Measurements from ENCODE around the gene ATXN1.

Gene ATXN1

DNA sequence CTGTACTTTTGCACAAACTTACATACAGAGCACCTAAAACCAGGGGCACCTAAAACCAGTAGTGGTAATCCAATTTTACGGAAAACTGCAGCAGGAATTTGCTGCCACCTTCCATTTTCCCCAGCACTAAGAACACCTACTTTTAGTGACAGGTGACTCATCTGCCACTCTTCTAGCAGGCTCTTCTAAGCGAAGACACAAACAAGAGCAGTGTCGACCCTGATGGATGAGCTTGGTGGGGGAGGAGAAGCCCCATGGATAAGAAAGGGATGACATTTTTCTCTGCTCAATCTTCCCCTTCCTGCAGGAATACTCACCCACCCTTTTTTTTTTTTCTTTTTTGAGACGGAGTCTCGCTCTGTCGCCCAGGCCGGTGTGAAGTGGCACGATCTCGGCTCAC is 406.0 kb downstream of the ATXN1 start:
- Histone ChIP-seq H3K4me1 (ENCODE audit: control insufficient read depth, insufficient read depth, low read length) (peaks cover under 1% of the 10 kb centered on the region; the same call in 1 of the 2 replicates), H3K36me3 (ENCODE audit: control insufficient read depth in 2 of 2, insufficient read depth in 1 of 2, low read length in 2 of 2) (no peaks in the 10 kb centered on the region), H3K9me3 (ENCODE audit: control insufficient read depth, insufficient read depth, low read depth, low read length) (no peaks in the 10 kb centered on the region), H3K27ac (ENCODE audit: extremely low read depth, low read depth, low read length) (no peak overlapping the region), H3K4me3 (ENCODE audit: low read depth, low read length) (no peak overlapping the region)
- ChIA-PET CTCF (interaction anchor here (0.5 to 0.6 kb wide), 2 partner anchors 245 to 610 kb away, joined by 3 to 4 read pairs; no protein-coding TSS in a partner anchor), POLR2A (no interaction called here)
- TF ChIP-seq WT1 (tag by site-specific recombination; IDR thresholded peaks at IDR 0.05), result no peak

GRCh38 chr6:16354692-16355091 is 406.6 kb downstream of the ATXN1 start:
- POLR2A ChIA-PET, result no interaction called here
- TF ChIP-seq ZNF184 (tag by site-specific recombination; IDR thresholded peaks at IDR 0.05) (no peak), ZNF600 (tag by site-specific recombination; IDR thresholded peaks at IDR 0.05) (no peak), SCRT1 (tag by site-specific recombination; IDR thresholded peaks at IDR 0.05; ENCODE audit: borderline replicate concordance) (peak; percentile 28; the same call in 1 of the 2 replicates), ZNF449 (tag by site-specific recombination; IDR thresholded peaks at IDR 0.05) (no peak), OSR2 (tag by site-specific recombination; IDR thresholded peaks at IDR 0.05) (no peak), SCRT2 (tag by site-specific recombination; IDR thresholded peaks at IDR 0.05) (peak; percentile 85)
- TF ChIP-seq, protein P1, sequence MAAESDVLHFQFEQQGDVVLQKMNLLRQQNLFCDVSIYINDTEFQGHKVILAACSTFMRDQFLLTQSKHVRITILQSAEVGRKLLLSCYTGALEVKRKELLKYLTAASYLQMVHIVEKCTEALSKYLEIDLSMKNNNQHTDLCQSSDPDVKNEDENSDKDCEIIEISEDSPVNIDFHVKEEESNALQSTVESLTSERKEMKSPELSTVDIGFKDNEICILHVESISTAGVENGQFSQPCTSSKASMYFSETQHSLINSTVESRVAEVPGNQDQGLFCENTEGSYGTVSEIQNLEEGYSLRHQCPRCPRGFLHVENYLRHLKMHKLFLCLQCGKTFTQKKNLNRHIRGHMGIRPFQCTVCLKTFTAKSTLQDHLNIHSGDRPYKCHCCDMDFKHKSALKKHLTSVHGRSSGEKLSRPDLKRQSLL (tag by site-specific recombination; IDR thresholded peaks at IDR 0.05), result no peak
- TF ChIP-seq, protein P2, sequence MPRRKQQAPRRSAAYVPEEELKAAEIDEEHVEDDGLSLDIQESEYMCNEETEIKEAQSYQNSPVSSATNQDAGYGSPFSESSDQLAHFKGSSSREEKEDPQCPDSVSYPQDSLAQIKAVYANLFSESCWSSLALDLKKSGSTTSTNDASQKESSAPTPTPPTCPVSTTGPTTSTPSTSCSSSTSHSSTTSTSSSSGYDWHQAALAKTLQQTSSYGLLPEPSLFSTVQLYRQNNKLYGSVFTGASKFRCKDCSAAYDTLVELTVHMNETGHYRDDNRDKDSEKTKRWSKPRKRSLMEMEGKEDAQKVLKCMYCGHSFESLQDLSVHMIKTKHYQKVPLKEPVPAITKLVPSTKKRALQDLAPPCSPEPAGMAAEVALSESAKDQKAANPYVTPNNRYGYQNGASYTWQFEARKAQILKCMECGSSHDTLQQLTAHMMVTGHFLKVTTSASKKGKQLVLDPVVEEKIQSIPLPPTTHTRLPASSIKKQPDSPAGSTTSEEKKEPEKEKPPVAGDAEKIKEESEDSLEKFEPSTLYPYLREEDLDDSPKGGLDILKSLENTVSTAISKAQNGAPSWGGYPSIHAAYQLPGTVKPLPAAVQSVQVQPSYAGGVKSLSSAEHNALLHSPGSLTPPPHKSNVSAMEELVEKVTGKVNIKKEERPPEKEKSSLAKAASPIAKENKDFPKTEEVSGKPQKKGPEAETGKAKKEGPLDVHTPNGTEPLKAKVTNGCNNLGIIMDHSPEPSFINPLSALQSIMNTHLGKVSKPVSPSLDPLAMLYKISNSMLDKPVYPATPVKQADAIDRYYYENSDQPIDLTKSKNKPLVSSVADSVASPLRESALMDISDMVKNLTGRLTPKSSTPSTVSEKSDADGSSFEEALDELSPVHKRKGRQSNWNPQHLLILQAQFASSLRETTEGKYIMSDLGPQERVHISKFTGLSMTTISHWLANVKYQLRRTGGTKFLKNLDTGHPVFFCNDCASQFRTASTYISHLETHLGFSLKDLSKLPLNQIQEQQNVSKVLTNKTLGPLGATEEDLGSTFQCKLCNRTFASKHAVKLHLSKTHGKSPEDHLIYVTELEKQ (tag by site-specific recombination; IDR thresholded peaks at IDR 0.05; ENCODE audit: borderline replicate concordance), result no peak

GRCh38 chr6:16352821-16353438 is 408.3 kb downstream of the ATXN1 start:
- CTCF ChIA-PET, result interaction anchor here (1.1 to 1.2 kb wide), 2 partner anchors 9 to 14 kb away, joined by 3 read pairs; no protein-coding TSS in a partner anchor
- no peaks in the 10 kb centered on the region for H3K36me3 ChIP-seq (ENCODE audit: control insufficient read depth in 2 of 2, insufficient read depth in 1 of 2, low read length in 2 of 2)
- H3K9me3 ChIP-seq (ENCODE audit: control insufficient read depth, insufficient read depth, low read depth, low read length), result no peaks in the 10 kb centered on the region
- H3K4me1 ChIP-seq (ENCODE audit: control insufficient read depth, insufficient read depth, low read length), result peaks cover 4% of the 10 kb centered on the region; the same call in 1 of the 2 replicates
- no peak overlapping the region for H3K4me3 ChIP-seq (ENCODE audit: low read depth, low read length)
- POLR2A ChIA-PET, result no interaction called here
- H3K27ac ChIP-seq (ENCODE audit: extremely low read depth, low read depth, low read length), result no peak overlapping the region
- TF ChIP-seq ZNF335 (tag by site-specific recombination; conservative IDR thresholded peaks at IDR 0.05) (no peak), ZBTB44 (tag by site-specific recombination; IDR thresholded peaks at IDR 0.05) (no peak), ZNF350 (tag by site-specific recombination; IDR thresholded peaks at IDR 0.05) (no peak), ZNF175 (tag by site-specific recombination; IDR thresholded peaks at IDR 0.05) (no peak), GLI4 (tag by site-specific recombination; IDR thresholded peaks at IDR 0.05) (no peak), ZNF544 (tag by site-specific recombination; IDR thresholded peaks at IDR 0.05) (no peak), ZNF488 (tag by site-specific recombination; IDR thresholded peaks at IDR 0.05) (no peak), ZNF514 (tag by site-specific recombination; IDR thresholded peaks at IDR 0.05) (no peak), ZNF624 (tag by site-specific recombination; IDR thresholded peaks at IDR 0.05) (no peak)
- TF ChIP-seq, protein P2 (tag by site-specific recombination; IDR thresholded peaks at IDR 0.05; ENCODE audit: borderline replicate concordance), result no peak

More at GRCh38 chr6:16354692-16355091, 406.6 kb downstream of the ATXN1 start:
- CTCF ChIA-PET, result interaction anchor here (0.5 to 0.7 kb wide), 3 partner anchors 16 to 610 kb away, joined by 3 to 4 read pairs (median 3); no protein-coding TSS in a partner anchor
- H3K4me3 ChIP-seq (ENCODE audit: low read depth, low read length), result no peak overlapping the region
- peaks cover 4% of the 10 kb centered on the region; the same call in 1 of the 2 replicates for H3K4me1 ChIP-seq (ENCODE audit: control insufficient read depth, insufficient read depth, low read length)
- H3K9me3 ChIP-seq (ENCODE audit: control insufficient read depth, insufficient read depth, low read depth, low read length), result no peaks in the 10 kb centered on the region
- no peaks in the 10 kb centered on the region for H3K36me3 ChIP-seq (ENCODE audit: control insufficient read depth in 2 of 2, insufficient read depth in 1 of 2, low read length in 2 of 2)
- no peak overlapping the region for H3K27ac ChIP-seq (ENCODE audit: extremely low read depth, low read depth, low read length)
